ENCODE data around the gene TEX264.

TEX264 gene

DNA sequence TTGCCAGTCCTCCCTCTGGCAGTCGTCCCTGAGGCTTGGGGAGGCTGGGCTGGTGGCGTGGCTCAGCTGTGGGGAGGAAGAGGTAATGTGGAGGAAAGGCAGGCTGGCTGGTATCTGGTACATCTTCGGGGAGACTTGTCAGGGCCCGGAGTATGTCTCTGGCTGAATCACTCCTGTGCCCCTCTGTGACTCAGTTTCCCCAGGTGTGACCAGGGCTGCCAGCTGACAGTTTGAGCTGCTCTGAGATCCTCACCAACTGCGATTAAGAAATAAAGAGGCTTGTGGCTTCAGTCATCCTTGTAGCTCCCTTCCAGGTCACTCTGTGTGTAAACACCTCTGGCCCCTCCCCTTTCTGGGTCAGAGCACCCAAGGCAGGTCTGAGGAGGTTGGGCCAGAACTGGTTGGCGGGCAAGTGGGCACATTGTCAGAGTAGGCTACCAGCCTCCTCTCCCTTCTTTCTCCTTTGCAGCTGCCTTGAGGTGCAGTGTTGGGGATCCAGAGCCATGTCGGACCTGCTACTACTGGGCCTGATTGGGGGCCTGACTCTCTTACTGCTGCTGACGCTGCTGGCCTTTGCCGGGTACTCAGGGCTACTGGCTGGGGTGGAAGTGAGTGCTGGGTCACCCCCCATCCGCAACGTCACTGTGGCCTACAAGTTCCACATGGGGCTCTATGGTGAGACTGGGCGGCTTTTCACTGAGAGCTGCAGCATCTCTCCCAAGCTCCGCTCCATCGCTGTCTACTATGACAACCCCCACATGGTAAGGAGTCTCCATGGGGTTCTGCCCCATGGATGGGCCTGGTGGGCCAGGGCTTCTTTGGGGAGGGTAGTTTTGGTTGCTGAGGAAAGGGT lies 3.0 kb downstream of the TEX264 start:
- no peak for DNase-seq (ENCODE audit: low read depth in 4 of 4, low spot score in 1 of 4)

DNA sequence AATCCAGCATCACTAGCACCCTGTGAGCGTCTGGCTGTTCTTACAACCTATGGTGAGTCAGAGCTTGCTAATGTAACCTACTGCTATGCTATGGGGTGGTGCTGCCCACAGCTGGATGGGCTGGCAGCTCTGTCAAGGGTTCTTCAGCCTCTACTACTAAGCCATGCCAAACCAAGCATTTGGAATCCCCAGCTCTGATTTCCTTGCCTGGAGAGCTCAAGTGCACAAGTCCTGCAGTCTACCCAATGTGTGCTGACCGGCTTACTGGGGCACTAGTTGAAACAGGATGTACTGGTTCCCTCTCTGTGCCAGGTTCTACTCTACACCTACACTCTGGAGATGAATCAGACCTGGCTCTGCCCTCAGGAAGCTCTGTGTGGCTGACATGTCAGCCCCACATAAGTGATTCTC lies 4.2 kb downstream of the TEX264 start:
- DNase-seq (ENCODE audit: low read depth in 4 of 4, low spot score in 1 of 4) = peak in 1 of 4 experiments; percentile 7

DNA sequence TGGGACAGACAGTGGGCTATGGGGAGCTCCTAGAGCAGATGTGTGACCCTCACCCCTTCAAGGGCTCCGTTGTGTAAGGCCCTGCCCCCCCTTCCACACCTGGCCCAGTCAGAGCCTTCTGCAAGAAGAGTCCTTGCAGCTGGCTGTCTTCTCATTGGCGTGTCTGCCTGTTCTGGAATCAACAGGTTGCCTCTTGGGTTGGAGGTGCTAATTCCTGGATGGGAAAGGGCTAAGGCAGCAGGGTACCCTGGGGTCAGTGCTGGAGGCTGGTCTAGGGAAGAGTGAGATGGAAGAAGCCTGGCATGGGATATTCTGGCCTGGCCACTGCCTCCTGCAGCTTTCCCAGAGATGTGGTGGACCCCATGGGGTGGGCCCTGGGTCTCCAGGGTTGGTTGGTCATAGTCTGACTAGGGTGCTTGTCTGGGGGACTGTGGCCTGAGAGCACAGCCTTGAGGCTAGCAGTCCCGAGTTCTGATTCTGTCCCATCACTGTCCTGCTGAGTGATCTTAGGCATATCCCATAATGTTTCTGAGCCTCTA lies 5.1 kb downstream of the TEX264 start:
- no peak for DNase-seq (ENCODE audit: low read depth in 4 of 4, low spot score in 1 of 4)

DNA sequence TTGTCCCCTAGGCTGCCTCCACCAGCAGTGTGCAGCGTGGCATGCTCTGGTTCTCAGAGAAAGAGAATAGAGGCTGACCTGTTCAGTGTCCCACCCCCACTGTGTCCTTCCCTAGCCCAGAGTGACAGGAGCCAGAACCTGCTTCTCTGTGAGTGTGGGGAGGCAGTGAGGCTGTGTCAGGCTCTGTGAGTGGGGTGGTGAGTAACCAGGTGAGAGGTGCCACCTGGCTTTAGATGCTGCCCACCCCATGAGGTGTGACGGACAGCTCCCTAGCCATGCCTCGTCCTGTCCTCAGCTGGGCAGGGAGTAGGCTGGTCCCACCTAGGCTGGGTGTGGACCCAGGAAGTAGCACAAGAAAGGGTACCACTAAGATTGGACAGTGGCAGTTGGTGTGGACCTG lies 6.3 kb downstream of the TEX264 start:
- DNase-seq (ENCODE audit: low read depth in 4 of 4, low spot score in 1 of 4) = no peak

DNA sequence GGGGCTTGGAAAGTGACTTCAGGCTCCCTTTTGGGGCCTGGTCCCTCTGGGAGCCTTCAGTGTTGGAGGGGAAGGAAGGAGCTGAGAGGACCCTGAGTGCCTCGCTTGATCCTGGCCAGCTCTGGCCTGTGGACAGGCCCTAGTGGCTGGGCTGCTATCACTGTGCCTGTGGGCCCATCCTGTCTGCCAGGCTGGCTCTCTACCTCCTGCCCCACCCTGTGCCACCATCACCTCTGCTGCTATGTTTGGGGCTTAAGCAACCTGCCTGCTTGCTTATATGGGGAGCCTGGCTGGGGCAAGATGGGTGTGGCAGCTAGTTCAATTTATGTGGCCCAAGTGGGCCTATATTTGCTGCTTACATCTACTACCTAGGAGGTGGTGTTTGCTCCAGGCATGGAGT lies 7.1 kb downstream of the TEX264 start:
- no peak for DNase-seq (ENCODE audit: low read depth in 4 of 4, low spot score in 1 of 4)

DNA sequence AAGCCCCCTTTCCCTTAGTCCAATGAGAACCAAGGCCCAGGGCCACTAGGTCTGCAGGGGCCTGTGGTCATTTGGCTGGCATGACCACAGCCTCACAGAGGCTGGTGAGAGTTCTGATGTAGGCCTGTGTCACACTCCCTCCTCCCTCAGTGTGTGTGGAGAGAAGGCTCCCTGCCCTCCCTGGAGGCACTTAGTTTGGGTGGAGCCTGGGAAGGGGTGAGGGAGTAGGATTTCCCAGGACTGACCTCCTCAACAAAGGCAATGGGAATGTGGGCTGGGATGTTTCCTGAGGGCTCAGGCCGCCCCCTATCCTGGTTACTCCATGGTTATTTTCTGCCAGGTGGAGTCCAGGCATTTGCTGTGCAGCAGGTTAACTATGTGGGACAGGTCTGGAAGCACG lies 7.6 kb downstream of the TEX264 start:
- DNase-seq (ENCODE audit: low read depth in 4 of 4, low spot score in 1 of 4) = no peak

DNA sequence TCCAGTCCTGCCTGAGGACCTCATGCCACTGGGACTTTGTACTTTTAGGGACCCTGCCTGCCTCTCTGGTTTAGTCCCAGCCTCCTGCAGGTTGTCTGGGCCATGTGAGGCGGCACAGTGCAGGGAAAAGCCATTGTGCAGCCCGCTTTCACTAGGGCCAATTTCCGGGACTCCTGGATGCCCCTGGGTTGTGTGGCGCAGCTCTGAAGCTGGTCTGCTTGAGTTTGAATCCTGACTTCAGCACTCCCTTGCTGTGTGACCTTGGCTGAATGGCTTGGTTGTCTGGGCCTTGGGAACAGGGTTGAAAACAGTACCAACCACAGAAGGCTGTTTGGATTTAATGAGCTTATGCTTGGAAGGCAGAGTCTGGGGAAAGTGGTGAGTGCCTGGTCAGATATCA lies 8.3 kb downstream of the TEX264 start:
- no peak for DNase-seq (ENCODE audit: low read depth in 4 of 4, low spot score in 1 of 4)

DNA sequence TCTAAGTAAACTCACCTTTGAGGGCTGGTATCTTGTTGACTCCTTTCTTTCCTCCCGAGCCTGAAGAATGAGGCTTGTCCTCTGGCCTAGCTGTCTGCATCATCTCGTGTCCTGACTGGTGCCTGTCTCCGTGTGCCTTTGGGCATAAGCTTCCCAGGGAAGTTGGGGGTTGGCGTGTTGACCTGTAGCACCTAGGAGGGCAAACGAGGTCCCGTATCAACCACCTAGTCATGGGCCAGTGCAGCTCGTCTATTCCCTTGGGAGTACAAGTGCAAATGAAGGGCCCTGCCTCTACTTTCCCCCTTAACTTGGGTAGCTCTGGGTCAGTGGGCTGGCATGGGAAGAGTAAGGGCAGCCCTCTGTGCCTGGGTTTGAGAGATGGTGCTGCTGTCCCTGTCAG lies 8.7 kb downstream of the TEX264 start:
- DNase-seq (ENCODE audit: low read depth in 4 of 4, low spot score in 1 of 4) = no peak

DNA sequence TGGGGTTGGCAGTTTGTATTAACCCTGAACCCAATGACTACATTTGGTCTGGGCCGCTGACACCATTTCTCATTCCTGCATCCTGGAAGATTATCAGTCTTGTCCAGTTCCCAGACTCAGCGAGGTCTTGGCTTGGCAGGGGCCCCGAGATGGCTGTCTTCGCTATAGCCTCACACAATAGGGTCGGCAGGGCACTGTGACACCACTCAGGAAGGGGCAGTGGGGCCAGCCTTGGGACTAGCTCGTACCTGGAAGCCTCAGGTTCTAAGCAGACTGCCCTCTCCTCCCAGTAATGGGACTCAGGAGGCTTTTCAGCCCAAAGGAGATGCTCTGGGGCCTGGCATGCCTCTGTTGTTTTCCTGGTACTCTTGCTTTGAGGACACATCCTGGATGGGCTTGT lies 9.1 kb downstream of the TEX264 start:
- DNase-seq (ENCODE audit: low read depth in 4 of 4, low spot score in 1 of 4) = no peak

DNA sequence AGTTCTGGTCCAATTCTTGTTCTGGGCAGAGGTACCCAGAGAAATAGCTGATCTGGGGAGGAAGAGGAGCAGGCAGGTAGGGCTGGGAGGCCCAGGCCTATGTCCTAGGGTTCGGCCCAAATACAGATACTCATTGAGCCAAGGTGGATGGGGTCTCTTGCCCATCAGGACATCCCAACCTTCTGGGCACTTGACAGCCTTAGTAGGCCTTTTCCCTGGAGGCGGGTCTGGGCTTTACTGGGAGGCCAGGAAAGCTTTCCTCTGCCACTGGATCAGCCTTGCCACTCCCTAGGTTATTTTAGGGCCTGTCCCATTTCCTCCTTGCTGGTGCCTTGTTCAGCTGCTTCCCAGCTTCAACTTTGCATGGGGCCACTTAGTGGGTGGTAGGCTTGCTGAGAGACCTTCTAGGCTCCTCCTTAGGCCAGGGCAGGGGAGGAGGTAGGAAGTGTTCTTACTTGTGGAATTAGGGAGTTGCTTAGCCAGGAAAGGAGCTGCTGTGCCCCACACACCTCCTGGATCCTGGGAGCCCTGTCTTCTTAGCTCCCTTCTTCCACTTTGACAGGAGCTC lies 9.7 kb downstream of the TEX264 start:
- DNase-seq (ENCODE audit: low read depth in 4 of 4, low spot score in 1 of 4) = no peak

DNA sequence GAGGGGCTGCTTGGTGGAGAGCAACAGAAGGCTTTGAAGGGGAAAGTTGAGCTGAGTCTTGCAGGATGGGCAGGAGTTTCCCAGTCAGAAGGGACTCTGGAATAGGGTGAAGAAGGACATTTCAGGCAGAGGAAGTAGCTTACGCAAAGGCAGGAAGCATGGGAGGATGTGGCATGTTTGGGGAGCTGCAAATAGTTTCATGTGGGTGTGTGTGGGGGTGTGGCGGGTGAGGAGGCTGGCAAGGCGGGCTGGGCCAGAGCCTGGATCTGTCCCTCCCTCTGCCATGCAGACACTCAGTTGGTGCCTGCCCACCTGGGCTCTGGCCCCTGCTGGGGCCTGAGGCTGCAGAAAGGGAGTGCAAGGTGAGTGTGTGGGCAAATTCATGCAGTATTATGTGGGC lies 10.4 kb downstream of the TEX264 start:
- DNase-seq (ENCODE audit: low read depth in 4 of 4, low spot score in 1 of 4) = peak in 1 of 4 experiments; percentile 21

DNA sequence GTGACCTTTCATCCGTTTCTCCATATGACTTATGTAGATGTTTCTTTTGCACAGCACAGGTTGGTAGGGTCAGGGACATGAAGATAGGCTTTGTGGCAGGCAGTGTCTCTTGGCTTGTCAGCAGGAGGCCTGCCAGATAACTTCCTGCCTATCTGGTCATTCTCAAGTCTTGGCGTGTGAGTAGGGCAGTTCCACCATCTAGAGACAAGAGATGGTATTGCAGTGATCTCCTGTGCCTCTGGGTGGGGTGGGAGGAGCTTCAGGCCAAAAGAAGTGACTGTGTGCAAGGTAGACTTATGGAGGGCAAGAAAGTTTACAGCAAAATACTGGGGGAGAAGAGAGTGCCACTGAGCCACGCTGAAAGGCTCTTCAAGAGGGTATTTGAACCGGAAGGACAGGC lies 11.0 kb downstream of the TEX264 start:
- DNase-seq (ENCODE audit: low read depth in 4 of 4, low spot score in 1 of 4) = peak in 3 of 4 experiments; percentile 33 to 63 (median 49)

DNA sequence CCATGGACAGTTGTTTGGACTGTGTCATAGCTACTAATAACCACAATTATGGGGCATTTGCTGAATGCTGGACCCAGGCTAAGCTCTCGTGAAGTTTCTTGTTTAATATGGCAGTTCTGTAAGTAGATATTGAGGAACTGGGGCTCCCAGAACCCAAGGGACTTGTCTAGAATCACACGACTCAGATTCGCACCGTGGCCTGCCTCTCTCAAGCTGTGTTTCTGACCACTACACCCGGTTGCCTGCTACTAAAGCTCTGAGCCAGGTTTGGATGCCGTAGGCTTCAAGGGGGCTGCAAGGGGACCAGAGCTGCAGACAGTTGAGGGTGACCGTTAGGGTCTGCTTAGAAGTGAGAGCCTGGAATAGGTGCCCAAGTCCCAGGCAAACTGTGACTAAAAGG lies 11.5 kb downstream of the TEX264 start:
- no peak for DNase-seq (ENCODE audit: low read depth in 4 of 4, low spot score in 1 of 4)

DNA sequence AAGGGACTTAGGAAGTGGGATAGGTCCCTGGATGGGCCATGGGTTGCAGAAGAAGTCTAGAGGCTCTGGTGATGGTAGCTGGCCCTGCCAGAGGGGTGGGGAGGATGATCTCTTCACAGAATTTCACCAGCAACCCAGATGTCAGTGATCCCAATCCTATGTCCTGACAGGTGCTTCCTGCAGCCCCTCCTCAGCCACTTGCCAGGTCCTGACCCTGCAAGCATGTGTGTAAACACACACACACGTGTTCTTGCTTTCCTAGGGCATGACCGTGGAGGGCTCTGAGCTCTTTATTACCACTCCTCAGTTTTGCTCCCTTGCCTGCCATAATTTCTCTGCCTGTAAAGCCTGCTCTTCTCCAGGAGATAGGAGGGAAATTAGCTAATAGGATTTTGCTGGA lies 12.5 kb downstream of the TEX264 start:
- DNase-seq (ENCODE audit: low read depth in 4 of 4, low spot score in 1 of 4) = no peak

DNA sequence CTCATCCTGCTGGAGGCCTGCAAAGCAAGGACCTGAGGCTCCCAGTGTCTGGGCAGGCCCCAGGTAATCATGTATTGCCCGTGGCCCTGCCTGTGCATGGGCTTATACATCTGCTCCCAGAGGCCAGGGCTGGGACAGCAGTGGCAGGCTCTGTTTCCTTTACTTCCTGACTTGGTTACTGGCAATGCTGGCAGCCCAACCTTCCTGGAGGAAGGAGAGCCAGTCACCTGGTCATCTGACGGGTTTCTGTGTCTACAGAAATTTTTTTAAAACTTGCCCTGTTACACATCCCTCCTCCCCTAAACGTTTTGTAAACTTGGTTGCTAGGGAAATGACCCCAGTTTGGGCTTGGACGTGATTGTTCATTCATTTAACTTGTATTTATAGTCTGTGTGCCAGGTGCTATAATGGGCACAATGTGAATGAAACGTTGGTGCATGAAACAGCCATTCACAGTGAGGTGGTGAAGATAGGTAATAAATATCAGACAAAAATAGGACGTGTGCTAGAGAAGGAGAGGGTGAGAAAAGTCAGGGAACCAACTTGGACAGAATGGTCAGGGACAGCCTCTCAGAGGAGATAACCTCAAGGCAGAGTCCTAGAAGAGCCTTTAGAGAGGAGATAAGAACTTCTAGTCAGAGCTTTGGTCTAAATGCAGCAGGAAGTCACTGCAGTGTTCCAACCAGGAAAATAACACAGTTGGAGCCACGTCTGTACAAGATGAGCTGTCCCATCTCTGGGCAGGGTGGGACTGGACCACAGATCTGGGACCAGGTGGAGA lies 14.1 kb downstream of the TEX264 start:
- DNase-seq (ENCODE audit: low read depth in 4 of 4, low spot score in 1 of 4) = no peak

DNA sequence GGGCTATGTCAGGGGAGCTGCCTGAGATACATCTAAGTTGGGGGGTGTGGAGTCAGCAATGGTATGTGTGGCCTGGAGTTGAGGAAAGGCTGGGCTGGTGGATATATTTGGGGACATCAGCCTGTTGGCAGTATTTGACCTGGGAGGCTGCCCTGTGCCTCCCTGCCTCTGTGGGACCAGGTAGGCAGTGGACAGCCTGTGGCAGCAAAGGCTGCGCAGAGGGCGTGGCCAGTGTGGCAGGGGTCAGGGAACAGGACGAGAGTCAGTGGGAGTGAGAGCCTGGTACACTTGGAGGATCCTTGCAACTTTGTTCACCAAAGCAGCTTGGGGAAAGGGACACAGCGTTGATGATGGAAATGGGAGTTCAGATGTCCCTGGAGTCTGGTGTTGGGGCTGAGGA lies 15.0 kb downstream of the TEX264 start:
- DNase-seq (ENCODE audit: low read depth in 4 of 4, low spot score in 1 of 4) = no peak

DNA sequence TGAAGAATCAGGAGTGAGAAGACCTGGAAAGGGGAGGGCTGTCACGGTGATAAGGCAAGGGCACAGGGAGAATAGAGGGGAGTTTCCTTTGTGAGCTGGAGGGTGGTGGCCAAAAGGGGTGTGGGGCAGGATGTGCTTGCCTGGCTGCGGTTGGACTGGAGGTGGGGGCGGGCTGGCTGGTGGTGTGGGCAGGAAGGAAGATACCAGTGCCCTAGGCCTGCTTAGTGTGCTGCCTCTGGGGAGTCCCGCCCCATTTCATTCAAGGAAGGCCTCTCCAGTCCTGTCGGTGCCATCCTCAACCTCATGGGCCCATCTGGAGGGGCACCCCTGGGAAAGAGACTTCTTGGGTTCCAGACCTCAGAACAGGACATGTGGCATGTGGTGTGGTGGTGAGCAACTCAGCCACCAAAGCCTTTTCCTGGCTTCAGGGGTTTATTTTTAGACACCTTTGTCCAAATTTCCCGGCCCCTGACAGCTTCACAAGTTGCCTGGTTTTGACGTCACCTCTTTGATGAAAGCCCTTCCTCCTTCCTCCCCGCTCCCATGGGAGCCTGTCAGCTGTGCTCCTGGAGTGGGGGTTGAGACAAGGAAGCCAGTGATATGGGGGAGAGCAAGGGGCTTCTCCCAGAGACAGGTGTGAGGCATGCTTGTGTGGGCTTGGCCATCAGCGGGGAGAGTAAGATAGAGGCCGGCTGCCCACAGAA lies 15.6 kb downstream of the TEX264 start:
- DNase-seq (ENCODE audit: low read depth in 4 of 4, low spot score in 1 of 4) = peak; percentile 33 to 74 (median 56)

DNA sequence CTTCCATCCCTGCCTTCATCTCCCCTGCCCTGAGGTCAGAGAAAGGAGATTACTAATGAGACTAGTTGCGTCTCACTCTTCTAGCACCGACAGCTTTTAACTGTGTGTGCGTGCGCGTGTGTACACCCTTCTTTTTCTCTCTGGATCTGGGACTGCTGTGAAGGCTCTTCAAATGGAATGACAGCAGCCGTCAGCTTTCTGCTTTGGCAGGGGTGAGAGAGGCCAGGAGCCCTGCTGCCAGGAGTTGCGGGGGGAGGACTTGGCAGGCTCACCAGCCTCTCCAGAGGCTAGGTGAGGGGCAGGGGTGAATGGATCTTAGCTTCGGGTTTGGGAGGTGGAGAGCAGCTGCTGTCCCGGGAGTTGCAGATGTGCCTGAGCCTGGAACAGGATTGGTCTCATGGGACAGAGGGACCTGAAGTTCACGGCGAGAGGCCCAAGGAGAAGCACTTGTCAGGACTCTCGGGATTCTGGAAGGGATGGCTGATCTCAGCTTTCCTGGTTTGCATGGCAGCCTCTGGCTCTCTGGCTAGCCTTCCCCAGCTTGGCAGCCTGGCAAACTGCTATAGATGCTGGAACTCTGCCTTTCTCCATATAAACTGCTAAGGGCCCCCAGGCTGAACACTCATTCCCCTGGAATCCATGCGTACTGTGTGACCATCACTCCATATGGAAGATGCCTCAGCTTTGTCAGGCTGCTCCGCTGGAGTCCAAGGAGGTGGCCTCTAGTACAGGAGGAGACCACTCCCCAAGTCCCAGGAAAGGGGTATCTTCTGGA lies 16.6 kb downstream of the TEX264 start:
- no peak for DNase-seq (ENCODE audit: low read depth in 4 of 4, low spot score in 1 of 4)

DNA sequence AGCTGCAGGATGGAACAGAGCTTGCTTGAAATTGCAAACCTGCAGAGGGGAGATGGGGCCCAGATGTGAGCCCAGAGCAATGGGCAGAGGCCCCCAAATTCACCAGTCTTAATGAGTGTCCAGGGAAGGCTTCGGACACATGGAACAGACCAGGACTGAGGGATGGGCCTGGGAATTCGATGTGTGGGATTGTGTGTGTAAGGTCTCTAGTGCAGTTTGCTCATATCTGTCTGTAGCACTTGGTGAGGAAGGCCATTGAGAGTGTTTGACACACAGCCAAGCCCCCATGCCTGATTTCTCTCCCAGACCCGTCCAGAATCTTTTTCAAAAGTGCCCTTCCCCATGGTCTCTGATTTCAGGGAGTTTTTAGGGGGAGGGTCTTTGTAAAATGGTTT lies 17.2 kb downstream of the TEX264 start:
- DNase-seq (ENCODE audit: low read depth in 4 of 4, low spot score in 1 of 4) = no peak

DNA sequence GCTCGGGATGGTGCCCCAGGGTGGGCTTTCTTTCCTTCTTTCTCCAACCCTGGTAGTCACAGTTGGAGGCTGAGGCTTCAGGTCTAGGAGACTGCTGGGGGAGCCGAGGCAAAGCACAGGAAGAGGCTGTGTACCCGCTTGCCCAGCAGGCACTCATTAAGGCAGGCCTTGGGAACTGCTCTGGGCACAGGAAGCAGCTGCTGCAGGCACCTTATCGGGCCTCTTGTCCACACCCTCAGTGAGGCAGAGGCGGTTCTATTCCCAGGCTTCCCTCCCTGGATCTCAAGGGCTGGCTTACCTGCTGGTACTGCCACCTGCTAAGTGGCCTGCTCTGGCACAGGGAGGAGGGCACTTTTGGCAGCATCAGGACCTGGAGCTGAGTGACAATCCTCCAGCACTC lies 20.0 kb downstream of the TEX264 start:
- DNase-seq (ENCODE audit: low read depth in 4 of 4, low spot score in 1 of 4) = no peak

All from stimulated activated CD4-positive, alpha-beta T cell treated with anti-CD3 and anti-CD28 coated beads, Interleukin-1b, Interleukin-23, amount 100 ng/mL, for 24 hours (primary cell).